Activated naive CD8-positive, alpha-beta T cell treated with anti-CD3 and anti-CD28 coated beads, Interleukin-2, amount 50 U/mL, for 16 hours (primary cell): ENCODE results near the gene MRPS6.

ENCODE experiments used
- DNase-seq: peaks from one replicate; pipeline ENCODE4 v3.0.0-alpha.2; 2020; ENCODE audit warnings: low read depth, low spot score

The MRPS6 gene

DNA sequence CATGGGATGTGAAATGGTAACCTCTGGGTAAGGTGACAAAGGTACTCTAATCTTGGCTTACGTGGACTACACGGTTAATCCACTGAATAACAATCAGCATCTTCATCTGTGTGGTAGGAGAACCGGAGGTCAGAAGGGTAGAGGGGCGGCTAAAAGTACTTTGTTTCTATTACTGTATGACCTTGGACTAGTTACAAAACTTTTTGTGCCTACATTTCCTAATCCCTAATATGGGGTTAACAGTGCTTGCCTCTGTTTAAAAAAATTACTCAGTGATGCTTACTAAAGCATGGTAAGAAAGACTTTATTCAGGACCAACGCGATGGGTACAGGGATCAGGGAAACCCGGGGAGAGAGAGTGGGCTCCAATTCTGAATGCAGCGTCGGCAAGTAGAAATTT, 1.7 kb upstream of the MRPS6 start:
- no peak for DNase-seq

- DNase-seq, result no peak
Measured at GRCh38 chr21:34072145-34073031, 990 bp upstream of the MRPS6 start.

GRCh38 chr21:34073749-34074282, 438 bp downstream of the MRPS6 start:
- DNase-seq, result peak; percentile 6

GRCh38 chr21:34074283-34075090, 1.1 kb downstream of the MRPS6 start:
- no peak for DNase-seq

DNA sequence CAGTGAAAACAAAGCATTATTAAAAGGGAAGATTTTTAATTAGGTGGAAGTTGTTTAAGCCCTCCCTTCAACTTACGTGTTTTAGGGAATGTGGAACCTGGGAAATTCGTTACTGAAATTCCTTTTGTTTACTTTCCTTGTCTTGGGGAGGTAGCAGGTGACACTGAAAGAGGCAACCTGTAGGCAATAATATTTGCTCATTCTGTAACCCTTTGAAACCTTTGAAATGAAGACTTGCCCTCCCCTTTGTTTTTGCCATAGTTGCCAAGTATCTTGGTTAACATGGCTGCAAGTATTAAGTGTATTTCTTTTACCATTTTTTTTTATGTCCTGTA, 1.7 kb downstream of the MRPS6 start:
- DNase-seq, result no peak

GRCh38 chr21:34075760-34076660, 2.6 kb downstream of the MRPS6 start:
- no peak for DNase-seq

GRCh38 chr21:34076835-34077234, 3.5 kb downstream of the MRPS6 start:
- no peak for DNase-seq

DNA sequence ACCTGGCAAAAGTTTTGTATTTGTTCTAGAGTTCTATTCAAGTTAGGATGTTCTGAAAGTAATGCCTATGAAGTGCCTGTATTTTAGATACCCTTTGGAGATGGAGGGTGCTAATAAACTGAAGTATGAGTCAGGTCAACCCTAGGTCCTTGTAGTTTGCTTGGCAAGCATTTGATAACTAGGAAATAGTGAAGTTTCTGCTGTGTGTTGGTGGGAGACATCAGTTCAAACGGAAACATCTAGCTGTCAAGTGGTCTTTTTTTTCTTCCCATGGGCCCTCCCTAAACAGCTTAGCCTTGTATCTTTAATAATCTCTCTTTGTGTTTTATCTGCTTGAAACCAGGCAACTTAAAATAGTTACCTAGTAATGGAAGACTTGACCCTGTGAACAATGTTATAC, 4.5 kb downstream of the MRPS6 start:
- no peak for DNase-seq

DNA sequence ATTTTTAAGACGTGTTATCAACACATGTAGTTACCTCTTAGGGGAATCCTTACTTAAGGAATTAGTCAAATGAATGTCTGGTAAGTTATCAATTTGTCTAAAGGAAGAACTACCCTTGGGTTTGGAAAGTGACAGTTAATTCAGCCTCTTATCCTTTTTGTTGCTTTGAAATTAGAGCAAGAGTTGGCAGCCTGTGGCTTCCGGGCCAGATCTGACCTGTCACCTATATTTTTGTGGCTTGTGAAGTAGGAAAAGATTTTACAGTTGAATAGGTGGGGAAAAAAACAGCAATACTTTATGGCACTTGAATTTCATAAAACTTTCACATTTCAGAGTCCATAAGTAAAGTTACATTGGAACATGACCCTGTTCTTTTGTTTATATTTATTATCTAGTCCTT, 5.5 kb downstream of the MRPS6 start:
- DNase-seq, result no peak

GRCh38 chr21:34080710-34081109, 7.3 kb downstream of the MRPS6 start:
- no peak for DNase-seq

GRCh38 chr21:34082769-34083168, 9.4 kb downstream of the MRPS6 start:
- no peak for DNase-seq

GRCh38 chr21:34083357-34083756, 10.0 kb downstream of the MRPS6 start:
- no peak for DNase-seq

GRCh38 chr21:34085129-34085528, 11.8 kb downstream of the MRPS6 start:
- DNase-seq, result no peak

DNA sequence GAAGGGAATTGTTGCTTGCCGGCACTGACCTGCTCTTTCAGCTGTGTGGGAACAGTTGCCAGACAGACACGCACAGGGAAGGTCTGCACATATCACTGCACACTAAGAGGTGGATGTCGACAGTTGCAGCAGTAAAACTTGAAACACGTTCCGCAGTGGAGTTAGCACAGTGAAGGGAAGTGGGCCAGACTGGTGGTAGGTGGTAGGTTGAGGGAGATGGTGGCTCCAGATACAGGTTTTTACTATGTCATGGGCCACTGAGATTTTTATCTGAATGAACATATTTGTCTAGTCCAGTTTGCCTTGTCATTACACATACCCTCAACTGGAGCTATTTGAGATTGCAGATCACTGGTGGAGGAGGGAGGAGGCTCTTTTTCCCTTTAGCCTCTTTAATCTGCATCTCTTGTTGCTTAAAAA, 13.5 kb downstream of the MRPS6 start:
- no peak for DNase-seq

- DNase-seq, result no peak
Measured at GRCh38 chr21:34088752-34089151, 15.4 kb downstream of the MRPS6 start.

GRCh38 chr21:34091032-34091431, 17.7 kb downstream of the MRPS6 start:
- no peak for DNase-seq

DNA sequence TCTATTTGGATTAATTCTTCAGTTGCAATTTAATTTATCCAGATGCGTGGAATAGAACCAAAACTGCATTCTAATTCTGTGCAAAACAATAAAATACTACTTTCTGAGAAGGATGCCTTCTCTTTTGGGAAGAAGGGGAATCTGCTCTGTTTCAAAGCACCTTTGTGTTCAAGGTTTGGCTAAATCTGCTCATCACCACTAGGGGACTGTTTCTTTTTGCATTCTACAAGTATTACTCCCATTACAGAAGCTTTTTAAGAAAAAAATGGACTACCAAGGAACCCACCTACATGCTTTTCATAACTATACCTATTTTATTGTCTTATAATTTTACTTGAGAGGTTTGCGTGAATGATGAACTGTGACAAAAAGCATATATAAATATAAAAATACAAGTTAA, 18.2 kb downstream of the MRPS6 start:
- no peak for DNase-seq

DNA sequence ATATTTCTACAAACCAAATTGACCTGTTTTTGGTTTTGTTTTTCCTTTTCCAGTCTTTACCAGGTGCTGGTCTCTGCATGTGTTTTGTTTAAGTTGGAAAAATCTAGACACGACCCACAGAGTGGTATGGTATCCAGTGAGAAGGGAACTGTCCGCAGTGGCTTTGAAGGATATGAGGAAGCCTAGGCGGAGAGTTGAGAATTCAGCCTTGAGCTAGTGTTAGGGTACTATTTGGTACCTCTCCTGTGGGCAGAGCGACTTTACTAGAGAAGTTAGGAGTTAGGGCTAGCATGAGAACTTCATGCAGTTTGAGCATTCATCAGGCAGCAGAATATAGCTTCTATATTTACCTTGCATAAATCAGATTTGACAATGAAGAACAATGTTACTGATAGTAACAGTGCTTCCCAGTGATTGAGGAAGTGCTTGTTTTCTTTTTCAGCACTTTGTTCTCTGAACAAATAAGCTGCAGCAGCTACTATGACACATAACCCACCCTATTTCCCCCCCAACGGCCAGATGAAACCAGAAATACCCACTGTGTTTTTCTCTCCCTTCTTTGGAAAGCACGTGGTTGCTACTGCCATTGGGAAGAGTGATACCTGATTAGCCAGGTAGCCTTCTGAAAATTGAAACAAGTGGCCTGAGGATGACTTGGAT, 19.0 kb downstream of the MRPS6 start:
- no peak for DNase-seq

DNA sequence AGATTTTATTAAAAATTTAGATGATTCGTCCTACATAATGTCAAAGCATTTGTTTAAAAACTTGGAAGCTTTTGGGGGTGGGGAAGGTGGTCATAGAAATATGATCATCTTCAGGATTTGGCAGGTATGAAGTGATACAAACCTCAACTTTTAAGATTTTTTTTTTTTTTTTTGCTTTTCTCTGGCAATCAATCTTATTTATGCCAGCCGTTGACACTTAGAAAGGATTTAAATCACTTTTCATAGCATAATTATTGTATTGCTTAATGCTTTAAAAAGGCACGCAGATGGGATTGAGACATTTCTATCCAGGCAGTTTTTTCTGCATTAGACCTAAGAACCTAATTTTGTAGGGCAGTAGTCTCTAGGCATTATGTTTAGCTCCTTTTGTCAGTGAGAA, 19.7 kb downstream of the MRPS6 start:
- no peak for DNase-seq

DNA sequence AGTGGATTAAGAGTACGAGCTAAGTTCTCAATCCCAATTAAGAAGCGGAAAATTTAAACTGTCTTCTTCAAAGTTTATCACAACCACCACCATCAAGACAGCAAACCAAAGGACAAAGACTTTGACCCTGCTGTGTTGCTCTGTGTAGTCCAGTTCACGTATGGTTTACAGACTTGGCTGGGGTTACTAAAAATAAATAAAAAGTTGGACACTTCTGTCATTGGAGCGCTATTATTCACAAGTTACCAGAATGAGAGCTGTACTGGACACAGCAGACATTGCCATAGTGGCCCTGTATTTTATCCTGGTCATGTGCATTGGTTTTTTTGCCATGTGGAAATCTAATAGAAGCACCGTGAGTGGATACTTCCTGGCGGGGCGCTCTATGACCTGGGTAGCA, 21.6 kb downstream of the MRPS6 start:
- no peak for DNase-seq

- DNase-seq, result no peak
Measured at GRCh38 chr21:34097442-34097841, 24.1 kb downstream of the MRPS6 start.
